Ramos (cell line): ENCODE results near the gene DUSP2.
"Not testable (repeated sequence)": the region's sequence is repeated elsewhere in the genome, so short reads cannot be mapped to it uniquely, and the experiment has no call there.

Source experiments
- in situ Hi-C: fragments of 300-500 bp; cut with MboI; formaldehyde crosslinking; loops from one replicate; pipeline ENCODE4 v1.14.3; 2022; ENCODE audit warnings: low sequenced_read_pairs; ENCODE audit not compliant: unreplicated experiment

The DUSP2 gene

GRCh38 chr2:96148410-96149217, 3.4 kb upstream of the DUSP2 start:
- in situ Hi-C loops: no loop called here

- in situ Hi-C loops: no loop called here
Measured at GRCh38 chr2:96147593-96148201, 2.5 kb upstream of the DUSP2 start.

GRCh38 chr2:96146881-96147592, 1.8 kb upstream of the DUSP2 start:
- in situ Hi-C loops: no loop called here

- in situ Hi-C loops: no loop called here
Measured at GRCh38 chr2:96146153-96146880, 1.1 kb upstream of the DUSP2 start.

- in situ Hi-C loops: no loop called here
Measured at GRCh38 chr2:96145848-96146152, 560 bp upstream of the DUSP2 start.

- in situ Hi-C loops: no loop called here
Measured at GRCh38 chr2:96144481-96145035, 682 bp downstream of the DUSP2 start.

GRCh38 chr2:96143848-96144480, 1.3 kb downstream of the DUSP2 start:
- in situ Hi-C loops: no loop called here

GRCh38 chr2:96143231-96143847, 1.9 kb downstream of the DUSP2 start:
- in situ Hi-C loops: no loop called here

GRCh38 chr2:96142217-96143113, 2.8 kb downstream of the DUSP2 start:
- in situ Hi-C loops: no loop called here

- in situ Hi-C loops: not testable (repeated sequence)
Measured at GRCh38 chr2:96141624-96141967, 3.6 kb downstream of the DUSP2 start.

- in situ Hi-C loops: no loop called here
Measured at GRCh38 chr2:96140941-96141623, 4.2 kb downstream of the DUSP2 start.

- in situ Hi-C loops: loop anchor here (5.0 kb wide), 1 partner anchor 33 kb away; no protein-coding TSS in a partner anchor
Measured at GRCh38 chr2:96139181-96139758, 6.0 kb downstream of the DUSP2 start.

GRCh38 chr2:96138179-96139145, 6.8 kb downstream of the DUSP2 start, which contains the start of gene ASTL:
Gene ASTL, minus strand, starts transcription at chr2:96138502. Its CDS starts 66 bp downstream, at chr2:96138436.
- in situ Hi-C loops: loop anchor here (5.0 kb wide), 1 partner anchor 34 kb away; no protein-coding TSS in a partner anchor

- in situ Hi-C loops: loop anchor here (5.0 kb wide), 1 partner anchor 35 kb away; no protein-coding TSS in a partner anchor
Measured at GRCh38 chr2:96137321-96138178, 7.7 kb downstream of the DUSP2 start.

- in situ Hi-C loops: loop anchor here (5.0 kb wide), 1 partner anchor 36 kb away; no protein-coding TSS in a partner anchor
Measured at GRCh38 chr2:96136129-96136720, 9.0 kb downstream of the DUSP2 start.
